K562 (cell line): Measurements from ENCODE around the gene SNW1.

ENCODE experiments used
- COPS2 ChIP-seq: fragments of 450-650 bp; conservative IDR thresholded peaks from 2 replicates; pipeline ENCODE4 v1.6.1; 2016; ENCODE audit warnings: mild to moderate bottlenecking, moderate library complexity
- TF ChIP-seq, protein P1 (sequence below): fragments of 450-650 bp; IDR thresholded peaks from 2 replicates; pipeline ENCODE4 v1.7.1; 2018; ENCODE audit warnings: mild to moderate bottlenecking, low read depth; ENCODE audit not compliant: partially characterized antibody

GRCh38 chr14:77760381-77761204, at the start of gene SNW1:
- no peak for TF ChIP-seq COPS2
- TF ChIP-seq, protein P1, sequence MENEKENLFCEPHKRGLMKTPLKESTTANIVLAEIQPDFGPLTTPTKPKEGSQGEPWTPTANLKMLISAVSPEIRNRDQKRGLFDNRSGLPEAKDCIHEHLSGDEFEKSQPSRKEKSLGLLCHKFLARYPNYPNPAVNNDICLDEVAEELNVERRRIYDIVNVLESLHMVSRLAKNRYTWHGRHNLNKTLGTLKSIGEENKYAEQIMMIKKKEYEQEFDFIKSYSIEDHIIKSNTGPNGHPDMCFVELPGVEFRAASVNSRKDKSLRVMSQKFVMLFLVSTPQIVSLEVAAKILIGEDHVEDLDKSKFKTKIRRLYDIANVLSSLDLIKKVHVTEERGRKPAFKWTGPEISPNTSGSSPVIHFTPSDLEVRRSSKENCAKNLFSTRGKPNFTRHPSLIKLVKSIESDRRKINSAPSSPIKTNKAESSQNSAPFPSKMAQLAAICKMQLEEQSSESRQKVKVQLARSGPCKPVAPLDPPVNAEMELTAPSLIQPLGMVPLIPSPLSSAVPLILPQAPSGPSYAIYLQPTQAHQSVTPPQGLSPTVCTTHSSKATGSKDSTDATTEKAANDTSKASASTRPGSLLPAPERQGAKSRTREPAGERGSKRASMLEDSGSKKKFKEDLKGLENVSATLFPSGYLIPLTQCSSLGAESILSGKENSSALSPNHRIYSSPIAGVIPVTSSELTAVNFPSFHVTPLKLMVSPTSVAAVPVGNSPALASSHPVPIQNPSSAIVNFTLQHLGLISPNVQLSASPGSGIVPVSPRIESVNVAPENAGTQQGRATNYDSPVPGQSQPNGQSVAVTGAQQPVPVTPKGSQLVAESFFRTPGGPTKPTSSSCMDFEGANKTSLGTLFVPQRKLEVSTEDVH = no peak
